ENCODE measurements around the gene AUTS2. TPM values are rescaled to one million over a fixed set of nuclear protein-coding genes. Genes with fewer than 3 reads are reported as not detected.
A peak's percentile ranks its signal among the peaks of the same experiment; 100 is the strongest.

The AUTS2 gene
- total RNA-seq, 1 experiment from 2014 or later = 38.5 TPM

- H3K27me3 ChIP-seq (ENCODE audit: low read length) = no peaks in the 10 kb centered on the region; the same call in 1 of the 2 replicates
- peak overlapping the region; percentile 79 for H3K4me2 ChIP-seq (ENCODE audit: low read depth, low read length, poor library complexity, severe bottlenecking)
- no peaks in the 10 kb centered on the region for H3K9me3 ChIP-seq (ENCODE audit: low read length)
- H3K4me3 ChIP-seq (ENCODE audit: low read length) = peak overlapping the region; percentile 81
- peak; percentile 66 for DNase-seq
- peaks cover 52% of the 10 kb centered on the region for H3K4me1 ChIP-seq (ENCODE audit: low read length)
- peaks cover 57% of the 10 kb centered on the region for H3K79me2 ChIP-seq (ENCODE audit: low read length)
- peak overlapping the region; percentile 79 for H3K9ac ChIP-seq (ENCODE audit: low read length)
- H2AFZ ChIP-seq (ENCODE audit: low read length) = no peak overlapping the region
- no peaks in the 10 kb centered on the region for H3K9me2 ChIP-seq (replicated peaks; ENCODE audit: insufficient read depth, low read length)
- H3K27ac ChIP-seq (ENCODE audit: low read length) = peak overlapping the region; percentile 55
- peaks cover 19% of the 10 kb centered on the region for H4K20me1 ChIP-seq (ENCODE audit: insufficient read depth, low read depth, low read length)
- H3K36me3 ChIP-seq (ENCODE audit: insufficient read depth, low read length) = peaks cover 9% of the 10 kb centered on the region; the same call in 1 of the 2 replicates
These were observed 1098.0 kb downstream of the AUTS2 start for GRCh38 chr7:70696201-70696754.

- Histone ChIP-seq H3K4me2 (ENCODE audit: low read depth, low read length, poor library complexity, severe bottlenecking) (peak overlapping the region; percentile 79), H3K36me3 (ENCODE audit: insufficient read depth, low read length) (peaks cover 9% of the 10 kb centered on the region; the same call in 1 of the 2 replicates), H3K4me3 (ENCODE audit: low read length) (no peak overlapping the region), H3K27me3 (ENCODE audit: low read length) (no peaks in the 10 kb centered on the region; the same call in 1 of the 2 replicates), H3K4me1 (ENCODE audit: low read length) (peaks cover 49% of the 10 kb centered on the region), H3K9me3 (ENCODE audit: low read length) (no peaks in the 10 kb centered on the region), H3K79me2 (ENCODE audit: low read length) (peaks cover 76% of the 10 kb centered on the region), H3K9ac (ENCODE audit: low read length) (no peak overlapping the region), H3K27ac (ENCODE audit: low read length) (no peak overlapping the region), H2AFZ (ENCODE audit: low read length) (no peak overlapping the region), H3K9me2 (replicated peaks; ENCODE audit: insufficient read depth, low read length) (no peaks in the 10 kb centered on the region), H4K20me1 (ENCODE audit: insufficient read depth, low read depth, low read length) (peaks cover 19% of the 10 kb centered on the region)
- DNase-seq = peak; percentile 81
These were observed 1100.1 kb downstream of the AUTS2 start for GRCh38 chr7:70698219-70698832.

- Histone ChIP-seq H4K20me1 (ENCODE audit: insufficient read depth, low read depth, low read length) (peaks cover 19% of the 10 kb centered on the region), H2AFZ (ENCODE audit: low read length) (no peak overlapping the region), H3K9me2 (replicated peaks; ENCODE audit: insufficient read depth, low read length) (no peaks in the 10 kb centered on the region), H3K9ac (ENCODE audit: low read length) (no peak overlapping the region), H3K4me3 (ENCODE audit: low read length) (no peak overlapping the region), H3K27ac (ENCODE audit: low read length) (no peak overlapping the region), H3K79me2 (ENCODE audit: low read length) (peaks cover 80% of the 10 kb centered on the region), H3K27me3 (ENCODE audit: low read length) (no peaks in the 10 kb centered on the region), H3K9me3 (ENCODE audit: low read length) (no peaks in the 10 kb centered on the region), H3K4me2 (ENCODE audit: low read depth, low read length, poor library complexity, severe bottlenecking) (no peak overlapping the region), H3K36me3 (ENCODE audit: insufficient read depth, low read length) (peaks cover 9% of the 10 kb centered on the region; the same call in 1 of the 2 replicates), H3K4me1 (ENCODE audit: low read length) (peaks cover 45% of the 10 kb centered on the region)
- DNase-seq = no peak
These were observed 1101.0 kb downstream of the AUTS2 start for GRCh38 chr7:70699271-70699670.

- H3K4me3 ChIP-seq (ENCODE audit: low read length) = no peak overlapping the region
- no peak overlapping the region for H3K4me2 ChIP-seq (ENCODE audit: low read depth, low read length, poor library complexity, severe bottlenecking)
These were observed 1102.0 kb downstream of the AUTS2 start for GRCh38 chr7:70700055-70700940.

GRCh38 chr7:70700941-70701425 is 1102.7 kb downstream of the AUTS2 start:
- Histone ChIP-seq H3K27me3 (ENCODE audit: low read length) (no peaks in the 10 kb centered on the region), H4K20me1 (ENCODE audit: insufficient read depth, low read depth, low read length) (peaks cover 18% of the 10 kb centered on the region), H3K9me2 (replicated peaks; ENCODE audit: insufficient read depth, low read length) (no peaks in the 10 kb centered on the region), H3K79me2 (ENCODE audit: low read length) (peaks cover 91% of the 10 kb centered on the region), H3K9me3 (ENCODE audit: low read length) (no peaks in the 10 kb centered on the region), H3K9ac (ENCODE audit: low read length) (no peak overlapping the region), H3K36me3 (ENCODE audit: insufficient read depth, low read length) (peaks cover 9% of the 10 kb centered on the region; the same call in 1 of the 2 replicates), H2AFZ (ENCODE audit: low read length) (no peak overlapping the region), H3K4me3 (ENCODE audit: low read length) (no peak overlapping the region), H3K4me1 (ENCODE audit: low read length) (peaks cover 34% of the 10 kb centered on the region), H3K27ac (ENCODE audit: low read length) (no peak overlapping the region), H3K4me2 (ENCODE audit: low read depth, low read length, poor library complexity, severe bottlenecking) (no peak overlapping the region)
- DNase-seq = no peak

More at GRCh38 chr7:70700055-70700940, 1102.0 kb downstream of the AUTS2 start:
- H3K9me3 ChIP-seq (ENCODE audit: low read length) = no peaks in the 10 kb centered on the region
- H2AFZ ChIP-seq (ENCODE audit: low read length) = no peak overlapping the region
- peaks cover 9% of the 10 kb centered on the region; the same call in 1 of the 2 replicates for H3K36me3 ChIP-seq (ENCODE audit: insufficient read depth, low read length)
- no peaks in the 10 kb centered on the region for H3K9me2 ChIP-seq (replicated peaks; ENCODE audit: insufficient read depth, low read length)
- H3K27ac ChIP-seq (ENCODE audit: low read length) = no peak overlapping the region
- peaks cover 41% of the 10 kb centered on the region for H3K4me1 ChIP-seq (ENCODE audit: low read length)
- H3K27me3 ChIP-seq (ENCODE audit: low read length) = no peaks in the 10 kb centered on the region
- peaks cover 19% of the 10 kb centered on the region for H4K20me1 ChIP-seq (ENCODE audit: insufficient read depth, low read depth, low read length)
- H3K9ac ChIP-seq (ENCODE audit: low read length) = no peak overlapping the region
- no peak for DNase-seq
- peaks cover 90% of the 10 kb centered on the region for H3K79me2 ChIP-seq (ENCODE audit: low read length)

- Histone ChIP-seq H3K9ac (ENCODE audit: low read length) (no peak overlapping the region), H3K9me2 (replicated peaks; ENCODE audit: insufficient read depth, low read length) (no peaks in the 10 kb centered on the region), H2AFZ (ENCODE audit: low read length) (no peak overlapping the region), H3K4me1 (ENCODE audit: low read length) (peaks cover 30% of the 10 kb centered on the region), H3K27me3 (ENCODE audit: low read length) (no peaks in the 10 kb centered on the region), H4K20me1 (ENCODE audit: insufficient read depth, low read depth, low read length) (peaks cover 14% of the 10 kb centered on the region), H3K27ac (ENCODE audit: low read length) (no peak overlapping the region), H3K79me2 (ENCODE audit: low read length) (peaks cover 91% of the 10 kb centered on the region), H3K4me2 (ENCODE audit: low read depth, low read length, poor library complexity, severe bottlenecking) (no peak overlapping the region), H3K9me3 (ENCODE audit: low read length) (no peaks in the 10 kb centered on the region), H3K36me3 (ENCODE audit: insufficient read depth, low read length) (peaks cover 9% of the 10 kb centered on the region; the same call in 1 of the 2 replicates), H3K4me3 (ENCODE audit: low read length) (no peak overlapping the region)
- no peak for DNase-seq
These were observed 1103.2 kb downstream of the AUTS2 start for GRCh38 chr7:70701477-70701876.

- Histone ChIP-seq H4K20me1 (ENCODE audit: insufficient read depth, low read depth, low read length) (peaks cover 13% of the 10 kb centered on the region), H3K4me1 (ENCODE audit: low read length) (peaks cover 29% of the 10 kb centered on the region), H3K79me2 (ENCODE audit: low read length) (peaks cover 91% of the 10 kb centered on the region), H3K4me3 (ENCODE audit: low read length) (no peak overlapping the region), H3K27ac (ENCODE audit: low read length) (no peak overlapping the region), H3K9me2 (replicated peaks; ENCODE audit: insufficient read depth, low read length) (no peaks in the 10 kb centered on the region), H3K4me2 (ENCODE audit: low read depth, low read length, poor library complexity, severe bottlenecking) (no peak overlapping the region), H3K27me3 (ENCODE audit: low read length) (no peaks in the 10 kb centered on the region), H3K36me3 (ENCODE audit: insufficient read depth, low read length) (peaks cover 9% of the 10 kb centered on the region; the same call in 1 of the 2 replicates), H3K9me3 (ENCODE audit: low read length) (no peaks in the 10 kb centered on the region), H2AFZ (ENCODE audit: low read length) (no peak overlapping the region), H3K9ac (ENCODE audit: low read length) (no peak overlapping the region)
- DNase-seq = no peak
These were observed 1103.7 kb downstream of the AUTS2 start for GRCh38 chr7:70701991-70702390.

All from Karpas-422 (cell line).